ENCODE results near the gene GPC1.

GRCh38 chr2:240397542-240397916, 37.9 kb upstream of the GPC1 start:
- TF ChIP-seq CTCF (IDR thresholded peaks at IDR 0.05; ENCODE audit: extremely low read depth in 1 of 2, insufficient read depth in 1 of 2, low read depth in 1 of 2, low read length in 2 of 2) (no peak), POLR2AphosphoS5 (IDR thresholded peaks at IDR 0.05; ENCODE audit: insufficient read depth, low read depth, low read length) (no peak), FOS (IDR thresholded peaks at IDR 0.05; ENCODE audit: borderline replicate concordance, insufficient read depth, low read length) (no peak), JUN (IDR thresholded peaks at IDR 0.05; ENCODE audit: borderline replicate concordance, insufficient read depth, insufficient read length, low read depth) (no peak), POLR2A (IDR thresholded peaks at IDR 0.05; ENCODE audit: low read depth, low read length) (no peak), EZH2 (IDR thresholded peaks at IDR 0.05; ENCODE audit: borderline replicate concordance, low read depth, low read length, severe bottlenecking) (no peak)
- TF ChIP-seq, protein P1, sequence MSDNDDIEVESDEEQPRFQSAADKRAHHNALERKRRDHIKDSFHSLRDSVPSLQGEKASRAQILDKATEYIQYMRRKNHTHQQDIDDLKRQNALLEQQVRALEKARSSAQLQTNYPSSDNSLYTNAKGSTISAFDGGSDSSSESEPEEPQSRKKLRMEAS (IDR thresholded peaks at IDR 0.05; ENCODE audit: insufficient read depth, insufficient read length), result no peak
